SK-N-SH (cell line): ENCODE data around the gene PSMG3. TPM values are rescaled to one million over a fixed set of nuclear protein-coding genes. Genes with fewer than 3 reads are reported as not detected.

Experiments
- CTCF ChIA-PET: fragments of 300-600, 350-600 bp; formaldehyde crosslinking; extraction: SDS; loops from one replicate; lab custom pipeline; 2021; lab: Yijun Ruan, JAX
- POLR2A ChIA-PET: fragments of 350-600 bp; sonication (Branson Sonifier 250); formaldehyde crosslinking; extraction: SDS; loops from one replicate; lab custom pipeline; 2020; ENCODE audit warnings: antibody characterized with exemption, inconsistent platforms; lab: Yijun Ruan, JAX
- DNase-seq: peaks from one replicate; pipeline ENCODE4 v3.0.0; 2012
- H2AFZ ChIP-seq: fragments of 200-600 bp; sonication (generic); 2 replicates; pipeline ENCODE4 v1.8.1; 2016; ENCODE audit warnings: antibody characterized with exemption, mild to moderate bottlenecking, low read depth
- H3F3A ChIP-seq: fragments of 200-600 bp; sonication (generic); replicated peaks from 2 replicates; pipeline ENCODE3; 2016; ENCODE audit warnings: antibody characterized with exemption, mild to moderate bottlenecking; ENCODE audit not compliant: insufficient read depth
- H3K27ac ChIP-seq, 2 experiments: fragments of 200-500 bp in 1 of 2; fragments of 200-600 bp in 1 of 2; sonication (Bioruptor generic) in 1 of 2; sonication (generic), shearing (Covaris generic) in 1 of 2; 2 replicates each; pipeline versions ENCODE4 v1.5.1 to v1.6.1; 2014 to 2016; ENCODE audit warnings: low read depth in 2 of 2, inconsistent platforms in 1 of 2, low read length in 1 of 2, mild to moderate bottlenecking in 1 of 2, mixed read lengths in 1 of 2
- H3K27me3 ChIP-seq: fragments of 200-600 bp; sonication (generic), shearing (Covaris generic); 2 replicates; pipeline ENCODE4 v1.6.1; 2016; ENCODE audit warnings: mixed run types; ENCODE audit not compliant: insufficient read depth
- H3K36me3 ChIP-seq, 2 experiments: fragments of 200-500 bp in 1 of 2; fragments of 200-600 bp in 1 of 2; sonication (Bioruptor generic) in 1 of 2; sonication (generic) in 1 of 2; replicated peaks in 1 of 2; 2 replicates each; pipeline versions ENCODE3 to v1.5.1; 2014 to 2016; ENCODE audit warnings: low read length in 1 of 2, mild to moderate bottlenecking in 1 of 2; ENCODE audit not compliant: insufficient read depth in 2 of 2, control insufficient read depth in 1 of 2
- H3K4me1 ChIP-seq, 2 experiments: fragments of 200-500 bp in 1 of 2; fragments of 200-600 bp in 1 of 2; sonication (Bioruptor generic) in 1 of 2; sonication (generic), shearing (Covaris generic) in 1 of 2; 2 replicates each; pipeline versions ENCODE4 v1.5.1 to v1.6.1; 2014 to 2016; ENCODE audit warnings: low read depth in 1 of 2, low read length in 1 of 2, mixed run types in 1 of 2; ENCODE audit not compliant: insufficient read depth in 2 of 2, control insufficient read depth in 1 of 2
- H3K4me2 ChIP-seq: fragments of 200-600 bp; sonication (generic), shearing (Covaris generic); 2 replicates; pipeline ENCODE4 v1.6.1; 2017; ENCODE audit warnings: mixed run types
- H3K4me3 ChIP-seq, 2 experiments: fragments of 200-500 bp in 1 of 2; fragments of 200-600 bp in 1 of 2; sonication (Bioruptor generic) in 1 of 2; sonication (generic), shearing (Covaris generic) in 1 of 2; 2 replicates each; pipeline versions ENCODE4 v1.5.1 to v1.8.1; 2014 to 2016; ENCODE audit warnings: low read depth in 2 of 2, inconsistent platforms in 1 of 2, low read length in 1 of 2, mild to moderate bottlenecking in 1 of 2, mixed read lengths in 1 of 2, moderate library complexity in 1 of 2
- H3K79me2 ChIP-seq: fragments of 200-600 bp; sonication (generic); 2 replicates; pipeline ENCODE4 v1.8.1; 2017; ENCODE audit warnings: mild to moderate bottlenecking; ENCODE audit not compliant: insufficient read depth
- H3K9ac ChIP-seq: fragments of 200-600 bp; sonication (generic); 2 replicates; pipeline ENCODE4 v1.6.1; 2017; ENCODE audit warnings: mixed run types
- H3K9me2 ChIP-seq: fragments of 200-600 bp; sonication (generic); 2 replicates; pipeline ENCODE4 v1.6.1; 2017; ENCODE audit warnings: mixed run types
- H3K9me3 ChIP-seq: fragments of 200-600 bp; sonication (generic); 2 replicates; pipeline ENCODE4 v1.6.1; 2017; ENCODE audit warnings: mixed run types, mild to moderate bottlenecking, moderate library complexity
- H4K20me1 ChIP-seq: fragments of 200-600 bp; sonication (generic); 2 replicates; pipeline ENCODE4 v1.6.1; 2017; ENCODE audit warnings: mild to moderate bottlenecking, mixed run types; ENCODE audit not compliant: insufficient read depth
- CHD2 ChIP-seq: fragments of 150-350 bp; IDR thresholded peaks from 2 replicates; pipeline ENCODE4 v1.6.1; 2018; ENCODE audit warnings: low read length; ENCODE audit not compliant: partially characterized antibody
- CTCF ChIP-seq: fragments of 200-600 bp; sonication (generic); IDR thresholded peaks from 2 replicates; pipeline ENCODE4 v1.6.1; 2017; ENCODE audit warnings: antibody characterized with exemption, mild to moderate bottlenecking, moderate library complexity
- EP300 ChIP-seq, 2 experiments: IDR thresholded peaks; 2 replicates each; pipeline versions ENCODE4 v1.4.0 to v1.6.1; 2012; ENCODE audit warnings: borderline replicate concordance in 1 of 2, low read depth in 1 of 2, low read length in 1 of 2
- EZH2phosphoT487 ChIP-seq: fragments of 200-600 bp; sonication (generic); IDR thresholded peaks from 2 replicates; pipeline ENCODE4 v1.6.1; 2017; ENCODE audit warnings: low read depth, mixed run types, mild to moderate bottlenecking, antibody characterized with exemption, moderate library complexity, borderline replicate concordance
- FOSL2 ChIP-seq: IDR thresholded peaks from 2 replicates; pipeline ENCODE4 v1.4.0; 2012; ENCODE audit warnings: low read depth, mild to moderate bottlenecking, moderate library complexity, borderline replicate concordance
- IRF3 ChIP-seq: fragments of 150-350 bp; IDR thresholded peaks from 2 replicates; pipeline ENCODE4 v1.6.1; 2016; ENCODE audit warnings: mild to moderate bottlenecking, low read depth, low read length
- JUND ChIP-seq: IDR thresholded peaks from 2 replicates; pipeline ENCODE4 v1.4.0; 2012
- MEF2A ChIP-seq: IDR thresholded peaks from 2 replicates; pipeline ENCODE4 v1.4.0; 2012; ENCODE audit warnings: low read depth, borderline replicate concordance
- NRF1 ChIP-seq: IDR thresholded peaks from 2 replicates; pipeline ENCODE4 v1.6.1; 2012; ENCODE audit warnings: low read depth, mild to moderate bottlenecking, low read length
- POLR2AphosphoS5 ChIP-seq: IDR thresholded peaks from 2 replicates; pipeline ENCODE4 v1.6.1; 2012; ENCODE audit warnings: low read depth, low read length
- RCOR1 ChIP-seq: fragments of 150-350 bp; IDR thresholded peaks from 2 replicates; pipeline ENCODE4 v1.6.1; 2017; ENCODE audit warnings: antibody characterized with exemption, low read length
- SMC3 ChIP-seq: IDR thresholded peaks from 2 replicates; pipeline ENCODE4 v1.6.1; 2012; ENCODE audit warnings: low read depth, low read length, improper control_type of control experiment
- TAF1 ChIP-seq: IDR thresholded peaks from 2 replicates; pipeline ENCODE4 v1.6.1; 2012; ENCODE audit warnings: low read depth, mild to moderate bottlenecking, low read length, moderate library complexity, borderline replicate concordance
- YY1 ChIP-seq: IDR thresholded peaks from 2 replicates; pipeline ENCODE4 v1.4.0; 2012; ENCODE audit warnings: low read depth, mild to moderate bottlenecking
- WGBS: methylation state at CpG from one replicate; pipeline ENCODE4 v1.1.6; 2017; ENCODE audit warnings: low lambda C conversion rate; 5-methylcytosine and 5-hydroxymethylcytosine counted together
- polyA plus RNA-seq, 3 experiments: library from polyadenylated mRNA; depleted of rRNA; stranded (reverse); fragments of >200 nt; gene quantifications; 2 replicates each; pipeline ENCODE4 v1.2.3, GENCODE V29; 2012
- TF ChIP-seq, protein P1 (sequence below): IDR thresholded peaks from 2 replicates; pipeline ENCODE4; 2012
- TF ChIP-seq, protein P2 (sequence below): IDR thresholded peaks from 2 replicates; pipeline ENCODE4 v1.6.1; 2012; ENCODE audit warnings: mild to moderate bottlenecking, low read depth, low read length, moderate library complexity

PSMG3 gene
- polyA plus RNA-seq, 1 of the 3 experiments (the other 2 are of a cell fraction), result 109 TPM

DNA sequence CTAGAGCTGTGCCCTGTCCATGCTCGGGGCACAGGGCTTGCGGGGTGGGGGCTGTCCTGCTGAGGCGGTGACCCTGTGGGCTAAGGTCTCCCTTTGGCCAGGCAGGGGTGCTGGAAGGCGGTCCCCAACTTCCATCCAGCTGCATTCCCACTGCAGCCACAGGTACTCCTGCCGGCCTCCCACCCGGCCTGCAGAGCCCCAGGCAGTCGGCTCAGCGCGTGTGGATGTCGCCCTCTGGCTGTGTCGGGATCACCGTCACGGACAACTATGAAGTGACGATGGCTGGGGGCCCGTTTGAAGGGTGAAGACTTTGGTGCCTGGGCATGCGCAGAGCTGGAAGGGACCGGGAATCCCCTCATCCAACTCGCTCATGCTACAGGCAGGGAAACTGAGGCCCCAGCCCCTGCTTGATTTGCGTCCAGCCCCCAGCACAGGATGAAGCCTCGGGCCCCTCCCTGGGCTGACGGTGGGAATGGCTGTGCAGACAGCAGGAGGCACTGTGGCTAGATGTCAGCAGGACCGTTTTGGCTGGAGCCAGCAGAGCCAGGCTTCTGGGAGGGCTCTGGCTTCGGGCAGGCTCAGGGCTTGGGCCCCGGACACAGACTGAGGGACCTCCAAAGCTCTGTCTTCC is 11.5 kb downstream of the PSMG3 start:
- Histone ChIP-seq H3K9me2 (no peaks in the 10 kb centered on the region), H3K4me3 (no peak overlapping the region), H3K4me1 (peaks cover 14% of the 10 kb centered on the region in 2 experiments; a peak in 3 of 4 replicates), H3F3A (no peaks in the 10 kb centered on the region), H3K9ac (no peak overlapping the region), H4K20me1 (no peaks in the 10 kb centered on the region), H3K4me2 (no peak overlapping the region), H3K79me2 (no peaks in the 10 kb centered on the region), H3K27me3 (no peaks in the 10 kb centered on the region), H3K9me3 (no peaks in the 10 kb centered on the region), H3K36me3 (no peaks in the 10 kb centered on the region), H3K27ac (no peak overlapping the region), H2AFZ (no peak overlapping the region)
- WGBS, result 84% methylated on average over 12 of the region's 24 CpGs
- ChIA-PET POLR2A (no interaction called here), CTCF (interaction anchor here (1.0 to 1.4 kb wide), 3 partner anchors 10 to 84 kb away, joined by 3 to 4 read pairs (median 4); no protein-coding TSS in a partner anchor)
- peak; percentile 44 for DNase-seq
- TF ChIP-seq JUND, result no peak
- 0 out of 2 replicates have a peak, but pooled peaks have one; percentile 12 for TF ChIP-seq CTCF

DNA sequence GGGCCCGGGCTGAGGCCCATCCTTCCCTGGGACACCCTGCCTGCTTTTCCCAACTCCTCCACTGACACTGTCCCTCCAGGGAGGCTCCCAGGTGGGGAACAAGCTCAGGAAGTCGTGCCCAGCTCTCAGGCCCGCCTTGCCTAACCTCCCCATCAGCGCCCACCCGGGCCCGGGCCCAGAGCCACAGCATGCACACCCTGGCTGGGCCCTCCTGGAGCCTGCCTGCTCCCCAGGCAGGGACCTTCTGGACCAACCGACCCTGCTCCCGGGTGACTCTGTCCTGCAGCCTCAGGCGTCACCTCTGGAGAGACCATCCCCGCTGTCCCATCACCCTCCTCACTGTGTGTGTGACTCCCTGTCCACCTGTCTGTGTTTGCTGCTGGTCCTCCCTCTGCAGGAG is 12.1 kb downstream of the PSMG3 start:
- DNase-seq, result peak; percentile 41
- Histone ChIP-seq H3K79me2 (no peaks in the 10 kb centered on the region), H3K9me3 (no peaks in the 10 kb centered on the region), H3K4me2 (no peak overlapping the region), H3K9me2 (no peaks in the 10 kb centered on the region), H3K4me1 (peaks cover 14% of the 10 kb centered on the region in 2 experiments; a peak in 3 of 4 replicates), H3K27me3 (no peaks in the 10 kb centered on the region), H3K36me3 (no peaks in the 10 kb centered on the region), H3F3A (peaks cover under 1% of the 10 kb centered on the region), H4K20me1 (no peaks in the 10 kb centered on the region), H3K4me3 (no peak overlapping the region), H3K27ac (no peak overlapping the region), H2AFZ (no peak overlapping the region), H3K9ac (no peak overlapping the region)
- POLR2A ChIA-PET, result no interaction called here
- WGBS, result 94% methylated on average over 7 of the region's 10 CpGs
- CTCF ChIA-PET, result interaction anchor here (1.0 to 1.2 kb wide), 2 partner anchors 10 to 53 kb away, joined by 3 to 4 read pairs; no protein-coding TSS in a partner anchor
- TF ChIP-seq TAF1 (no peak), NRF1 (no peak), JUND (no peak), FOSL2 (no peak), EZH2phosphoT487 (no peak), CTCF (no peak), YY1 (no peak), MEF2A (no peak), IRF3 (no peak), SMC3 (no peak), RCOR1 (no peak), EP300 (IDR thresholded peaks at IDR 0.05; ENCODE audit: borderline replicate concordance in 1 of 2, low read depth in 1 of 2, low read length in 1 of 2) (no peak), CHD2 (no peak), POLR2AphosphoS5 (no peak)
- TF ChIP-seq, protein P1, sequence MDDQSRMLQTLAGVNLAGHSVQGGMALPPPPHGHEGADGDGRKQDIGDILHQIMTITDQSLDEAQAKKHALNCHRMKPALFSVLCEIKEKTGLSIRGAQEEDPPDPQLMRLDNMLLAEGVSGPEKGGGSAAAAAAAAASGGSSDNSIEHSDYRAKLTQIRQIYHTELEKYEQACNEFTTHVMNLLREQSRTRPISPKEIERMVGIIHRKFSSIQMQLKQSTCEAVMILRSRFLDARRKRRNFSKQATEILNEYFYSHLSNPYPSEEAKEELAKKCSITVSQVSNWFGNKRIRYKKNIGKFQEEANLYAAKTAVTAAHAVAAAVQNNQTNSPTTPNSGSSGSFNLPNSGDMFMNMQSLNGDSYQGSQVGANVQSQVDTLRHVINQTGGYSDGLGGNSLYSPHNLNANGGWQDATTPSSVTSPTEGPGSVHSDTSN, result no peak
- TF ChIP-seq, protein P2, sequence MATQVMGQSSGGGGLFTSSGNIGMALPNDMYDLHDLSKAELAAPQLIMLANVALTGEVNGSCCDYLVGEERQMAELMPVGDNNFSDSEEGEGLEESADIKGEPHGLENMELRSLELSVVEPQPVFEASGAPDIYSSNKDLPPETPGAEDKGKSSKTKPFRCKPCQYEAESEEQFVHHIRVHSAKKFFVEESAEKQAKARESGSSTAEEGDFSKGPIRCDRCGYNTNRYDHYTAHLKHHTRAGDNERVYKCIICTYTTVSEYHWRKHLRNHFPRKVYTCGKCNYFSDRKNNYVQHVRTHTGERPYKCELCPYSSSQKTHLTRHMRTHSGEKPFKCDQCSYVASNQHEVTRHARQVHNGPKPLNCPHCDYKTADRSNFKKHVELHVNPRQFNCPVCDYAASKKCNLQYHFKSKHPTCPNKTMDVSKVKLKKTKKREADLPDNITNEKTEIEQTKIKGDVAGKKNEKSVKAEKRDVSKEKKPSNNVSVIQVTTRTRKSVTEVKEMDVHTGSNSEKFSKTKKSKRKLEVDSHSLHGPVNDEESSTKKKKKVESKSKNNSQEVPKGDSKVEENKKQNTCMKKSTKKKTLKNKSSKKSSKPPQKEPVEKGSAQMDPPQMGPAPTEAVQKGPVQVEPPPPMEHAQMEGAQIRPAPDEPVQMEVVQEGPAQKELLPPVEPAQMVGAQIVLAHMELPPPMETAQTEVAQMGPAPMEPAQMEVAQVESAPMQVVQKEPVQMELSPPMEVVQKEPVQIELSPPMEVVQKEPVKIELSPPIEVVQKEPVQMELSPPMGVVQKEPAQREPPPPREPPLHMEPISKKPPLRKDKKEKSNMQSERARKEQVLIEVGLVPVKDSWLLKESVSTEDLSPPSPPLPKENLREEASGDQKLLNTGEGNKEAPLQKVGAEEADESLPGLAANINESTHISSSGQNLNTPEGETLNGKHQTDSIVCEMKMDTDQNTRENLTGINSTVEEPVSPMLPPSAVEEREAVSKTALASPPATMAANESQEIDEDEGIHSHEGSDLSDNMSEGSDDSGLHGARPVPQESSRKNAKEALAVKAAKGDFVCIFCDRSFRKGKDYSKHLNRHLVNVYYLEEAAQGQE, result no peak
